Pancreas (tissue), 10 donors: Measurements from ENCODE around the gene HERC3. TPM values are rescaled to one million over a fixed set of nuclear protein-coding genes. Genes with fewer than 3 reads are reported as not detected.
A peak's percentile ranks its signal among the peaks of the same experiment; 100 is the strongest.

ENCODE experiments used
- ATAC-seq, 4 donors: fragments of 200-7000 bp; cut with Tn5 transposase; one replicate each; pipeline versions ENCODE4 v1.8.0 to v1.9.1; 2020; ENCODE audit warnings: mild to moderate bottlenecking in 4 of 4, moderate library complexity in 4 of 4
- DNase-seq, 6 donors: peaks; one replicate each; pipeline ENCODE4 v3.0.0-alpha.2; 2020
- FAIRE-seq: peaks from 2 replicates; lab custom pipeline; 2012; peaks lifted over from hg19 to GRCh38; lab: Jason Lieb, UNC
- H3K27ac ChIP-seq, 4 donors: fragments of 200-600 bp; sonication (generic); 1 replicate in 3 of 4; 2 replicates in 1 of 4; pipeline versions ENCODE4 v1.5.0 to v1.8.0; 2020
- H3K27me3 ChIP-seq, 4 donors: fragments of 200-600 bp; one replicate each; pipeline ENCODE4 v1.8.0; 2021
- H3K36me3 ChIP-seq, 3 donors: fragments of 200-600 bp; sonication (generic) in 1 of 3; one replicate each; pipeline versions ENCODE4 v1.5.0 to v1.8.0; 2020 to 2021
- H3K4me1 ChIP-seq, 3 donors: fragments of 200-600 bp; one replicate each; pipeline ENCODE4 v1.8.0; 2021
- H3K4me3 ChIP-seq, 4 donors: fragments of 200-600 bp; sonication (generic) in 2 of 4; one replicate each; pipeline versions ENCODE4 v1.5.0 to v1.8.0; 2020 to 2021
- H3K9me3 ChIP-seq, 4 donors: fragments of 200-600 bp; one replicate each; pipeline ENCODE4 v1.8.0; 2021
- WGBS, 2 donors: extraction: QIAGEN DNeasy Blood & Tissue Kit; methylation state at CpG; one replicate each; pipeline ENCODE4 v1.1.7; 2013; 5-methylcytosine and 5-hydroxymethylcytosine counted together
- intact Hi-C, 3 donors: fragments of 100-400 bp; cut with DNase I; formaldehyde crosslinking; loops; one replicate each; pipeline versions ENCODE4 v1.11.1 to v1.14.2; 2022
- polyA plus RNA-seq, 2 donors: library from polyadenylated mRNA; stranded (reverse); fragments of 200-250 nt; gene quantifications; one replicate each; pipeline ENCODE4 v1.2.3, GENCODE V29; 2013
- total RNA-seq, 6 donors: library from RNA; stranded (reverse); fragmentation: NEBNext Ultra II Directional in 4 of 6; extraction: Animal tissue kit (Norgen Biotek cat#: 25700) in 4 of 6; gene quantifications; one replicate each; pipeline versions ENCODE4 v1.2.1 to v1.2.4, GENCODE V29; 2021 to 2023
- TF ChIP-seq, protein P1 (sequence below), 4 donors: fragments of 200-600 bp; sonication (generic) in 3 of 4; IDR thresholded peaks; one replicate each; pipeline versions ENCODE4 v1.5.0 to v1.8.0; 2021; ENCODE audit warnings: antibody characterized with exemption in 4 of 4
- donor health status: healthy with polysubstance abuse.
- donor health status: DM: no; HTN: no; CAD: no; lungs with moderate emphysema.
- donor health status: DM: no; HTN: no; CAD: no.
- donor health status: control.
- donor health status: control.
- donor health status: Bipolar disorder and iron deficiency.
- donor health status: DM: yes; HTN: yes; CAD: no.
- donor health status: DM: no; HTN: no; CAD: no.
- donor health status: DM: no; HTN: no; CAD: no.
- donor health status: DM: yes; HTN: yes; CAD: no.

The HERC3 gene
- total and polyA plus RNA-seq, 8 donors: 2.7 to 18.0 (median 8.0) TPM

DNA sequence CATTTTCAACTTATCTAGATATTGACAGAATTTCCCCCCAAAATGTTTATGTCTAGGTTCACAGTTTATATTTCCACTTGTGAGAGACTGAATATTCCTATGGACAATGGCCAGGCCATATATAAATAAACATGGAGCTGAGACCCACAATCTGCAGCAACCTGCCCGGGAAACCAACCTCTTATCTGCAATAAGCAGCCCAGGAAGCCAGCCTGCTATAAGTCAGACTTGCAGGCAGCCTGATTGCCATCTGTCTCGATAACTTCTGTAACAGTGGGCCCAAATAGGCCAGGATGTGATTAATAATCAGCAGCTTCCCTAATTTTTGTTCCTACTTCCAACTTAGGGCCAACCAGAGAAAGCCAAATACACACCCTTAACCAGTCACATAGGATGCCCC lies 110.5 kb downstream of the HERC3 start:
- 84% methylated on average over 2 of the region's 2 CpGs for WGBS, 2 donors
- intact Hi-C loops: loop anchor here in 2 of 3 donors (10.0 kb wide), 1 partner anchor 322 kb away; no protein-coding TSS in a partner anchor

DNA sequence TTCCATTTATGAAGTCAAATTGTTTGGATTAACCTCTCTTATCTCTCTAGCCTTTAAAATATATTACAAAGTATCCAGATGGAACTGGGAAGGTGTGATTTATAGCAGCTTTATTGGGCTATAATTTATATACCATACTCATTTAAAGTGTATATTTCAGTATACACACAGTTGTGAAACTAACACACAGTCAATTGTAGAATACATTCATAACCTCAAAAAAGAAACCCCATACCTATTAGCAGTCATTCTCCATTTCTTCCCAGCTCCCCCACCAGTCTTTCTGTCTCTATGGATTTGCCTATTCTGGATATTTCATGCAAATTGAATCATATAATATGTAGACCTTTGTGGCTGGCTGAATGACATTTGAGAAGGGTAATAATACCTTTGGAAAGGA lies 112.9 kb downstream of the HERC3 start:
- Histone ChIP-seq H3K36me3 (no peaks in the 10 kb centered on the region), H3K4me1 (no peaks in the 10 kb centered on the region), H3K4me3 (no peak overlapping the region), H3K27me3 (no peaks in the 10 kb centered on the region), H3K27ac (no peak overlapping the region), H3K9me3 (no peaks in the 10 kb centered on the region)
- no peak for DNase-seq
- intact Hi-C loops: loop anchor here in 2 of 3 donors (10.0 kb wide), 1 partner anchor 320 kb away; no protein-coding TSS in a partner anchor
- no peak for FAIRE-seq
- TF ChIP-seq, protein P1, sequence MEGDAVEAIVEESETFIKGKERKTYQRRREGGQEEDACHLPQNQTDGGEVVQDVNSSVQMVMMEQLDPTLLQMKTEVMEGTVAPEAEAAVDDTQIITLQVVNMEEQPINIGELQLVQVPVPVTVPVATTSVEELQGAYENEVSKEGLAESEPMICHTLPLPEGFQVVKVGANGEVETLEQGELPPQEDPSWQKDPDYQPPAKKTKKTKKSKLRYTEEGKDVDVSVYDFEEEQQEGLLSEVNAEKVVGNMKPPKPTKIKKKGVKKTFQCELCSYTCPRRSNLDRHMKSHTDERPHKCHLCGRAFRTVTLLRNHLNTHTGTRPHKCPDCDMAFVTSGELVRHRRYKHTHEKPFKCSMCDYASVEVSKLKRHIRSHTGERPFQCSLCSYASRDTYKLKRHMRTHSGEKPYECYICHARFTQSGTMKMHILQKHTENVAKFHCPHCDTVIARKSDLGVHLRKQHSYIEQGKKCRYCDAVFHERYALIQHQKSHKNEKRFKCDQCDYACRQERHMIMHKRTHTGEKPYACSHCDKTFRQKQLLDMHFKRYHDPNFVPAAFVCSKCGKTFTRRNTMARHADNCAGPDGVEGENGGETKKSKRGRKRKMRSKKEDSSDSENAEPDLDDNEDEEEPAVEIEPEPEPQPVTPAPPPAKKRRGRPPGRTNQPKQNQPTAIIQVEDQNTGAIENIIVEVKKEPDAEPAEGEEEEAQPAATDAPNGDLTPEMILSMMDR (IDR thresholded peaks at IDR 0.05): no peak
- ATAC-seq: no peak

More for the DNA sequence above, 110.5 kb downstream of the HERC3 start:
- no peak for ATAC-seq
- no peak overlapping the region for H3K4me3 ChIP-seq
- H3K27ac ChIP-seq: no peak overlapping the region
- H3K27me3 ChIP-seq: no peaks in the 10 kb centered on the region
- DNase-seq: no peak
- H3K9me3 ChIP-seq: no peaks in the 10 kb centered on the region
- TF ChIP-seq, protein P1 (IDR thresholded peaks at IDR 0.05): no peak
- no peak for FAIRE-seq
- H3K4me1 ChIP-seq: no peaks in the 10 kb centered on the region
- no peaks in the 10 kb centered on the region for H3K36me3 ChIP-seq

DNA sequence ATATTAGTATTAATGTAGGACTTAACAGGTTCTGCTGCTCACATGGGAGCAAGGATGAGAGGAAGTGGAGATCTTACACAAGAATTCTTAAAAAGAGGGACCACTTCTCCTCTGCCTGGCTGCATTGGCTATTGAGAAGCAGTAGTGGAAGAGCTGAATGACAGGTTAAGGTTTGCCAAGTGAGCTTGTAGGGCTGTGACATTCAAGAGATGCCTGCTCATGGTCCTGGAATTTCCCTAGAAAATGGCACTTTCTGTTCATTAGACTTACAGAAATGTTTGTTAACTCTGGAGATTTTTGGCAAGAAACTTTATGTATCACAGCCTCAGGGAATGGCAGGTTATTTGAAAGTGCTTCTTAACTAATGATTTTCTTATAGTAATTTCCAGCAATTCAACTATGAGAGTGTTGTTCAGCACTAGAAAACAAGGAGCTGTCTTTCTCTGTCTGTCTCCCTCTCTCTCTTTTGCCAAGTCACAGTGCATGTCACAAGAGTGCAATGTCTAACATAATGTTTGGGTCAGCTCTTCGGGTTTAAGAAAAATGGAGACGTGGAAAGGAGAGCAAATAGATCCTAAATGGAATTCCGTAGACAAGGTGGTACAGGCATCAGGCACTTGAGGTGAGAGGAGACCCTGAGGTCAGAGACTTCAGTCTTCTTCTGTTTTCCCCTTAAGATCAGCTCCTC lies 113.7 kb downstream of the HERC3 start:
- WGBS, 2 donors: 40 to 42% methylated on average over 3 of the region's 3 CpGs
- no peaks in the 10 kb centered on the region for H3K9me3 ChIP-seq
- intact Hi-C loops: loop anchor here in 2 of 3 donors (10.0 kb wide), 1 partner anchor 319 kb away; no protein-coding TSS in a partner anchor

GRCh38 chr4:88706574-88706973 lies 114.3 kb downstream of the HERC3 start:
- H3K27ac ChIP-seq: no peak overlapping the region
- intact Hi-C loops: loop anchor here in 2 of 3 donors (10.0 kb wide), 1 partner anchor 318 kb away; no protein-coding TSS in a partner anchor
- FAIRE-seq (no peak), DNase-seq (peak in 3 of 6 donors; percentile 28 to 57 (median 30)), ATAC-seq (peak; percentile 89 to 99 (median 98))
- TF ChIP-seq, protein P1 (IDR thresholded peaks at IDR 0.05): peak; percentile 14 to 51 (median 45)
- whole genome bisulfite sequencing, 2 donors: 16 to 23% methylated on average over 9 of the region's 9 CpGs
- H3K9me3 ChIP-seq: no peaks in the 10 kb centered on the region
- no peak overlapping the region for H3K4me3 ChIP-seq
- H3K4me1 ChIP-seq: no peaks in the 10 kb centered on the region
- H3K36me3 ChIP-seq: peaks cover 0 to 4% (median 0%) of the 10 kb centered on the region in 3 donors
- no peaks in the 10 kb centered on the region for H3K27me3 ChIP-seq

More for the DNA sequence above, 113.7 kb downstream of the HERC3 start:
- Histone ChIP-seq H3K4me1 (no peaks in the 10 kb centered on the region), H3K4me3 (no peak overlapping the region), H3K27ac (no peak overlapping the region), H3K27me3 (no peaks in the 10 kb centered on the region), H3K36me3 (peaks cover 0 to 4% (median 0%) of the 10 kb centered on the region in 3 donors)
- TF ChIP-seq, protein P1 (IDR thresholded peaks at IDR 0.05): no peak
- DNase-seq (no peak), FAIRE-seq (no peak), ATAC-seq (peak in 1 of 4 donors; percentile 17)

GRCh38 chr4:88709989-88710388 lies 117.7 kb downstream of the HERC3 start:
- Histone ChIP-seq H3K27me3 (no peaks in the 10 kb centered on the region), H3K4me3 (no peak overlapping the region), H3K27ac (no peak overlapping the region), H3K36me3 (peaks cover 0 to 4% (median 0%) of the 10 kb centered on the region in 3 donors), H3K4me1 (no peaks in the 10 kb centered on the region), H3K9me3 (no peaks in the 10 kb centered on the region)
- DNase-seq: no peak
- TF ChIP-seq, protein P1 (IDR thresholded peaks at IDR 0.05): no peak
- intact Hi-C loops: loop anchor here in 2 of 3 donors (10.0 kb wide), 1 partner anchor 315 kb away; no protein-coding TSS in a partner anchor
- 93 to 100% methylated on average over 1 of the region's 1 CpG for WGBS, 2 donors
- no peak for ATAC-seq
- FAIRE-seq: no peak
